ENCODE measurements around the gene WIZ. TPM values are rescaled to one million over a fixed set of nuclear protein-coding genes. Genes with fewer than 3 reads are reported as not detected.

The WIZ gene
- total and polyA plus RNA-seq, 2 of the 8 experiments (the other 6 are each of a cell fraction or from before 2014, with no cell fraction given): 12.5 to 33.2 TPM

- TF ChIP-seq CHD1 (IDR thresholded peaks at IDR 0.05; ENCODE audit: low read depth, low read length): no peak
- no peak for TF ChIP-seq JUND (IDR thresholded peaks at IDR 0.05; ENCODE audit: low read length)
Observed at GRCh38 chr19:15374796-15375440, 74.8 kb downstream of the WIZ start (continued).

All from H1 (cell line).